RWPE2 (cell line): ENCODE results near the gene PPP1R3D.

Source experiments
- ATAC-seq: fragments of 200-7000 bp; cut with Tn5 transposase; 3 replicates; pipeline ENCODE4 v1.9.1; 2021; ENCODE audit warnings: low read depth
- DNase-seq: peaks from one replicate; pipeline ENCODE4 v3.0.0-alpha.2; 2020; ENCODE audit warnings: low spot score
- H3K27ac ChIP-seq: fragments of 450-650 bp; 2 replicates; pipeline ENCODE4 v1.5.1; 2017; ENCODE audit warnings: mild to moderate bottlenecking; ENCODE audit not compliant: poor library complexity, severe bottlenecking
- H3K27me3 ChIP-seq: fragments of 250-450 bp; sonication (Bioruptor Pico); 2 replicates; pipeline ENCODE4 v1.5.1; 2021; ENCODE audit warnings: mild to moderate bottlenecking, moderate library complexity; ENCODE audit not compliant: insufficient read depth, poor library complexity, severe bottlenecking
- H3K36me3 ChIP-seq: fragments of 250-450 bp; sonication (Bioruptor Pico); 2 replicates; pipeline ENCODE4 v1.5.1; 2020; ENCODE audit warnings: low read depth, mild to moderate bottlenecking, moderate library complexity
- H3K4me1 ChIP-seq: fragments of 250-450 bp; sonication (Bioruptor Pico); 2 replicates; pipeline ENCODE4 v1.5.1; 2021; ENCODE audit warnings: mild to moderate bottlenecking, moderate library complexity; ENCODE audit not compliant: insufficient read depth, poor library complexity, severe bottlenecking
- H3K4me3 ChIP-seq: fragments of 250-450 bp; sonication (Bioruptor Pico); 2 replicates; pipeline ENCODE4 v1.5.1; 2021; ENCODE audit warnings: mild to moderate bottlenecking, moderate library complexity; ENCODE audit not compliant: severe bottlenecking
- H3K9me3 ChIP-seq: fragments of 250-450 bp; sonication (Bioruptor Pico); 2 replicates; pipeline ENCODE4 v1.5.1; 2021; ENCODE audit warnings: mild to moderate bottlenecking, moderate library complexity; ENCODE audit not compliant: severe bottlenecking
- CTCF ChIP-seq: fragments of 450-650 bp; IDR thresholded peaks from one replicate; pipeline ENCODE4 v1.5.1; 2017; ENCODE audit warnings: mild to moderate bottlenecking, moderate library complexity; ENCODE audit not compliant: poor library complexity, severe bottlenecking

The PPP1R3D gene

GRCh38 chr20:59985164-59985563, 45.1 kb upstream of the PPP1R3D start:
- ATAC-seq = no peak

GRCh38 chr20:59984541-59984940, 44.4 kb upstream of the PPP1R3D start:
- ATAC-seq = no peak
- Histone ChIP-seq H3K4me1 (peaks cover 28% of the 10 kb centered on the region), H3K36me3 (no peaks in the 10 kb centered on the region), H3K27me3 (no peaks in the 10 kb centered on the region), H3K9me3 (no peaks in the 10 kb centered on the region), H3K4me3 (no peak overlapping the region), H3K27ac (no peak overlapping the region)
- DNase-seq = no peak
- TF ChIP-seq CTCF = no peak

More at GRCh38 chr20:59985164-59985563, 45.1 kb upstream of the PPP1R3D start:
- Histone ChIP-seq H3K27me3 (no peaks in the 10 kb centered on the region), H3K9me3 (no peaks in the 10 kb centered on the region), H3K4me3 (no peak overlapping the region), H3K36me3 (no peaks in the 10 kb centered on the region), H3K4me1 (peaks cover 28% of the 10 kb centered on the region), H3K27ac (no peak overlapping the region)
- DNase-seq = no peak
- TF ChIP-seq CTCF = no peak

- no peak for TF ChIP-seq CTCF
- H3K27me3 ChIP-seq = no peaks in the 10 kb centered on the region
- H3K4me3 ChIP-seq = no peak overlapping the region
- no peaks in the 10 kb centered on the region for H3K36me3 ChIP-seq
- no peak overlapping the region for H3K27ac ChIP-seq
- H3K4me1 ChIP-seq = peaks cover 18% of the 10 kb centered on the region
- H3K9me3 ChIP-seq = no peaks in the 10 kb centered on the region
- ATAC-seq (no peak), DNase-seq (no peak)
These were observed 43.0 kb upstream of the PPP1R3D start for GRCh38 chr20:59983076-59983475.

GRCh38 chr20:59977086-59977485, 37.0 kb upstream of the PPP1R3D start:
- Histone ChIP-seq H3K27ac (no peak overlapping the region), H3K27me3 (no peaks in the 10 kb centered on the region), H3K36me3 (no peaks in the 10 kb centered on the region; the same call in 1 of the 2 replicates), H3K4me3 (no peak overlapping the region), H3K4me1 (peaks cover 10% of the 10 kb centered on the region), H3K9me3 (no peaks in the 10 kb centered on the region)
- no peak for TF ChIP-seq CTCF
- ATAC-seq (no peak), DNase-seq (no peak)

GRCh38 chr20:59976156-59976782, 36.2 kb upstream of the PPP1R3D start:
- Histone ChIP-seq H3K27ac (no peak overlapping the region), H3K4me1 (peaks cover 18% of the 10 kb centered on the region), H3K4me3 (no peak overlapping the region), H3K36me3 (no peaks in the 10 kb centered on the region; the same call in 1 of the 2 replicates), H3K9me3 (no peaks in the 10 kb centered on the region), H3K27me3 (no peaks in the 10 kb centered on the region)
- DNase-seq = no peak
- ATAC-seq = no peak
- no peak for TF ChIP-seq CTCF
